CD14-positive monocyte (primary cell): ENCODE data around the gene SARS1. TPM values are rescaled to one million over a fixed set of nuclear protein-coding genes. Genes with fewer than 3 reads are reported as not detected.
A peak's percentile ranks its signal among the peaks of the same experiment; 100 is the strongest.

Source experiments
- DNase-seq, 3 donors: peaks; one replicate each; pipeline ENCODE4 v3.0.0-alpha.2; 2011 to 2022
- H2AFZ ChIP-seq: 2 replicates; pipeline ENCODE4 v1.6.0; 2012; ENCODE audit warnings: mild to moderate bottlenecking, low read depth, low read length, inconsistent platforms; ENCODE audit not compliant: insufficient read depth, poor library complexity, severe bottlenecking
- H3K27ac ChIP-seq, 2 donors: 1 replicate in 1 of 2; 2 replicates in 1 of 2; pipeline ENCODE4 v1.5.1; 2012 to 2013; ENCODE audit warnings: low read length in 2 of 2, control low read depth in 1 of 2, inconsistent platforms in 1 of 2, low read depth in 1 of 2, mild to moderate bottlenecking in 1 of 2
- H3K27me3 ChIP-seq, 2 donors: one replicate each; pipeline versions ENCODE4 v1.6.0 to v1.6.1; 2011 to 2013; ENCODE audit warnings: low read length in 2 of 2; ENCODE audit not compliant: control insufficient read depth in 2 of 2, insufficient read depth in 2 of 2
- H3K36me3 ChIP-seq, 2 donors: replicated peaks in 1 of 2; 1 replicate in 1 of 2; 2 replicates in 1 of 2; pipeline versions ENCODE4 v1.5.1 to v1.6.1; 2012 to 2013; ENCODE audit warnings: low read length in 2 of 2, control low read depth in 1 of 2, inconsistent platforms in 1 of 2, mild to moderate bottlenecking in 1 of 2; ENCODE audit not compliant: insufficient read depth in 2 of 2, control insufficient read depth in 1 of 2
- H3K4me1 ChIP-seq, 2 donors: 1 replicate in 1 of 2; 2 replicates in 1 of 2; pipeline versions ENCODE4 v1.5.1 to v1.6.1; 2012 to 2013; ENCODE audit warnings: low read length in 2 of 2, control low read depth in 1 of 2, inconsistent platforms in 1 of 2, mild to moderate bottlenecking in 1 of 2, moderate library complexity in 1 of 2; ENCODE audit not compliant: insufficient read depth in 2 of 2, control insufficient read depth in 1 of 2
- H3K4me2 ChIP-seq: replicated peaks from 2 replicates; pipeline ENCODE3; 2012; ENCODE audit warnings: low read length, moderate library complexity, mild to moderate bottlenecking; ENCODE audit not compliant: poor library complexity, severe bottlenecking; ENCODE audit errors: extremely low read depth
- H3K4me3 ChIP-seq, 3 experiments: fragments of 200-600 bp in 1 of 3; sonication (generic) in 1 of 3; replicated peaks in 1 of 3; 1 replicate in 2 of 3; 2 replicates in 1 of 3; pipeline ENCODE4 v1.5.1; 2011 to 2013; ENCODE audit warnings: low read length in 3 of 3, mild to moderate bottlenecking in 3 of 3, control low read depth in 2 of 3, low read depth in 2 of 3, inconsistent platforms in 1 of 3, moderate library complexity in 1 of 3
- H3K79me2 ChIP-seq: 2 replicates; pipeline ENCODE4 v1.6.0; 2012; ENCODE audit warnings: mild to moderate bottlenecking, control low read depth, inconsistent platforms, low read length, moderate library complexity; ENCODE audit not compliant: insufficient read depth
- H3K9ac ChIP-seq: 2 replicates; pipeline ENCODE4 v1.6.0; 2017; ENCODE audit warnings: low read length, mild to moderate bottlenecking; ENCODE audit not compliant: insufficient read depth, poor library complexity, severe bottlenecking
- H3K9me3 ChIP-seq, 2 donors: replicated peaks in 1 of 2; 1 replicate in 1 of 2; 2 replicates in 1 of 2; pipeline versions ENCODE4 v1.5.1 to v1.6.1; 2012 to 2013; ENCODE audit warnings: low read length in 2 of 2, control low read depth in 1 of 2; ENCODE audit not compliant: control insufficient read depth in 1 of 2, insufficient read depth in 1 of 2
- H4K20me1 ChIP-seq: 2 replicates; pipeline ENCODE4 v1.6.0; 2012; ENCODE audit warnings: mild to moderate bottlenecking, low read length, control low read depth, moderate library complexity; ENCODE audit not compliant: insufficient read depth
- H3K27ac Mint-ChIP-seq, 7 donors: one replicate each; pipeline ENCODE4 v1.8.0; 2020; ENCODE audit warnings: mild to moderate bottlenecking in 7 of 7, mixed read lengths in 7 of 7, moderate library complexity in 6 of 7, inconsistent platforms in 2 of 7
- H3K27me3 Mint-ChIP-seq, 3 donors: one replicate each; pipeline ENCODE4 v1.8.0; 2021 to 2022; ENCODE audit warnings: low read depth in 3 of 3, mild to moderate bottlenecking in 3 of 3, mixed read lengths in 3 of 3, moderate library complexity in 3 of 3, inconsistent platforms in 1 of 3
- H3K36me3 Mint-ChIP-seq, 2 donors: one replicate each; pipeline ENCODE4 v1.8.0; 2020; ENCODE audit warnings: mixed read lengths in 2 of 2, inconsistent platforms in 1 of 2, mild to moderate bottlenecking in 1 of 2
- H3K4me1 Mint-ChIP-seq: one replicate; pipeline ENCODE4 v1.8.0; 2020; ENCODE audit warnings: mild to moderate bottlenecking, mixed read lengths
- H3K4me3 Mint-ChIP-seq, 2 donors: one replicate each; pipeline ENCODE4 v1.8.0; 2020; ENCODE audit warnings: mild to moderate bottlenecking in 2 of 2, mixed read lengths in 2 of 2, moderate library complexity in 1 of 2
- H3K9me3 Mint-ChIP-seq, 7 donors: one replicate each; pipeline ENCODE4 v1.8.0; 2020 to 2022; ENCODE audit warnings: mixed read lengths in 7 of 7, mild to moderate bottlenecking in 6 of 7, moderate library complexity in 6 of 7, inconsistent platforms in 2 of 7
- WGBS: methylation state at CpG from one replicate; pipeline ENCODE4 v1.1.5; 2013; ENCODE audit warnings: missing lambda C conversion rate; ENCODE audit not compliant: insufficient coverage; 5-methylcytosine and 5-hydroxymethylcytosine counted together
- intact Hi-C, 2 donors: fragments of 100-400 bp; cut with micrococcal nuclease; formaldehyde crosslinking; loops; one replicate each; pipeline versions ENCODE4 v1.15.0 to v1.15.1; 2023
- polyA plus RNA-seq, 3 donors: library from polyadenylated mRNA; depleted of rRNA in 1 of 3; unstranded in 2 of 3; stranded (reverse) in 1 of 3; fragments of 300-500 nt in 2 of 3; fragments of >200 nt in 1 of 3; fragmentation: Illumina TruSeq in 2 of 3; gene quantifications; 1 replicate in 2 of 3; 2 replicates in 1 of 3; pipeline ENCODE4 v1.2.3, GENCODE V29; 2012 to 2021
- TF ChIP-seq, protein P1 (sequence below): fragments of 200-600 bp; IDR thresholded peaks from one replicate; pipeline ENCODE4 v1.8.0; 2022; ENCODE audit warnings: antibody characterized with exemption, mild to moderate bottlenecking

Gene SARS1
- polyA plus RNA-seq, 3 donors = 70.1 to 107 (median 99.1) TPM

DNA sequence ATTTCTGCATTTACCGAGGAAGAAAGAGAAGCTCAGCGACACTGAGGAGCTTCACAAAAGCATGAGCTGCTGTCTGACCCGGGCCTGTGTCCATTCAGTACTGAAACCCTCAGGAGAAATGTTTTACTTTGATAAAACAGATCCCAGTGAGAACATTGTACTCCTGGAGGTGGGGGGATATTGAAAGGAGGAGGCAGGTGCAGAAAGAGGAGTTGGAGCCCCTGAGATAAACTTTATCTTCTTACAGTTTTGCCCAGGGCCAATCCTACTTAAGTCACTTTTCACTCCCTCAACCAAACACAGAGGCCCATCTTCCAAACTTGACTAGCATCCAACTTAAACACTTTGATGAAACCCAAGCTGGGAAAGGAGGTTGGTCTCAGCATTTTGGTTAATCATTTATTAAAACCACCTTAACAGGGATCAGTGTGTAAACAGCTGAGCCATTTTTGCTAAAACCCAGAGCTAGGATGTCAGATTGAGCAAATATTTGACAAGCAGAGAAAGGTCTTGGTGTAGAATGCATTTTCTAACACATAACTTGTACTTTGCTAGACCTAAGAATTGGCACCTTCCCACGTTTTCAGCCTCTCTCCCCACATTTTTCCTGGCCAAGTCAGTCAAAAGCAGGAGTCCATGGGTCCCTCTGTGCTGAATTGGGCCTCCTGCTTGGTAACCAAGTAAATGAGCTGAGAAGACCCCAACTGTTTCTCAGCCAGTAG, 32.5 kb upstream of the SARS1 start:
- peaks cover 38% of the 10 kb centered on the region for H3K4me1 Mint-ChIP-seq
- no peaks in the 10 kb centered on the region for H3K36me3 Mint-ChIP-seq
- Histone ChIP-seq H3K4me2 (no peak overlapping the region), H3K79me2 (no peaks in the 10 kb centered on the region), H3K4me3 (no peak overlapping the region), H3K36me3 (no peaks in the 10 kb centered on the region), H3K4me1 (peaks cover 18 to 39% of the 10 kb centered on the region in 2 donors), H3K27me3 (no peaks in the 10 kb centered on the region), H3K9ac (no peak overlapping the region), H3K9me3 (no peaks in the 10 kb centered on the region), H3K27ac (no peak overlapping the region), H2AFZ (no peak overlapping the region), H4K20me1 (no peaks in the 10 kb centered on the region)
- H3K27me3 Mint-ChIP-seq = peaks cover 0 to 8% (median 3%) of the 10 kb centered on the region in 3 donors
- no peak overlapping the region for H3K27ac Mint-ChIP-seq
- H3K9me3 Mint-ChIP-seq = peaks cover 0 to 6% (median 0%) of the 10 kb centered on the region in 7 donors
- no peak for DNase-seq
- intact Hi-C loops = no loop called here
- H3K4me3 Mint-ChIP-seq = no peak overlapping the region
- WGBS = 67% methylated on average over 3 of the region's 4 CpGs
- TF ChIP-seq, protein P1, sequence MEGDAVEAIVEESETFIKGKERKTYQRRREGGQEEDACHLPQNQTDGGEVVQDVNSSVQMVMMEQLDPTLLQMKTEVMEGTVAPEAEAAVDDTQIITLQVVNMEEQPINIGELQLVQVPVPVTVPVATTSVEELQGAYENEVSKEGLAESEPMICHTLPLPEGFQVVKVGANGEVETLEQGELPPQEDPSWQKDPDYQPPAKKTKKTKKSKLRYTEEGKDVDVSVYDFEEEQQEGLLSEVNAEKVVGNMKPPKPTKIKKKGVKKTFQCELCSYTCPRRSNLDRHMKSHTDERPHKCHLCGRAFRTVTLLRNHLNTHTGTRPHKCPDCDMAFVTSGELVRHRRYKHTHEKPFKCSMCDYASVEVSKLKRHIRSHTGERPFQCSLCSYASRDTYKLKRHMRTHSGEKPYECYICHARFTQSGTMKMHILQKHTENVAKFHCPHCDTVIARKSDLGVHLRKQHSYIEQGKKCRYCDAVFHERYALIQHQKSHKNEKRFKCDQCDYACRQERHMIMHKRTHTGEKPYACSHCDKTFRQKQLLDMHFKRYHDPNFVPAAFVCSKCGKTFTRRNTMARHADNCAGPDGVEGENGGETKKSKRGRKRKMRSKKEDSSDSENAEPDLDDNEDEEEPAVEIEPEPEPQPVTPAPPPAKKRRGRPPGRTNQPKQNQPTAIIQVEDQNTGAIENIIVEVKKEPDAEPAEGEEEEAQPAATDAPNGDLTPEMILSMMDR = no peak

DNA sequence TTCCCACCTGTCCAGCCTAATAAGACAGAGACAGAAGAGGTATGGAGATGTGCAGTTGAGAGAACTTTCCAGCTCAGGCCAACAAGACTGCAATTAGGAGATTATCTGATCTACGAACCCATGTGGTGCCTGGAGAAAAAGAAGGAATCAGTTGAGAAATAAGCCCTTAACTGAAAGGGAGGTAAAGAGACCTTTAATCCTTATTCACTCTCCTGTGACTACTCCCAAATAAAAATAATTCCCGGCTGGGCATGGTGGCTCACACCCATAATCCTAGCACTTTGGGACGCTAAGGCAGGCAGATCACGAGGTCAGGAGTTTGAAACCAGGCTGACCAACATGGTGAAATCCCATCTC, 31.9 kb upstream of the SARS1 start:
- intact Hi-C loops = no loop called here
- peaks cover 43% of the 10 kb centered on the region for H3K4me1 Mint-ChIP-seq
- Histone ChIP-seq H3K27ac (no peak overlapping the region), H3K27me3 (no peaks in the 10 kb centered on the region), H2AFZ (no peak overlapping the region), H3K36me3 (no peaks in the 10 kb centered on the region), H3K9me3 (no peaks in the 10 kb centered on the region), H4K20me1 (no peaks in the 10 kb centered on the region), H3K79me2 (no peaks in the 10 kb centered on the region), H3K4me1 (peaks cover 23 to 44% of the 10 kb centered on the region in 2 donors), H3K9ac (no peak overlapping the region), H3K4me3 (no peak overlapping the region), H3K4me2 (no peak overlapping the region)
- peak overlapping the region in 1 of 7 donors; percentile 79 for H3K27ac Mint-ChIP-seq
- no peak for DNase-seq
- H3K4me3 Mint-ChIP-seq = no peak overlapping the region
- peaks cover 1 to 10% (median 3%) of the 10 kb centered on the region in 3 donors for H3K27me3 Mint-ChIP-seq
- H3K9me3 Mint-ChIP-seq = peaks cover 0 to 6% (median 0%) of the 10 kb centered on the region in 7 donors
- TF ChIP-seq, protein P1 = no peak
- WGBS = no CpG with 5 or more reads among the region's 4 CpGs
- no peaks in the 10 kb centered on the region for H3K36me3 Mint-ChIP-seq
